Activated T-helper 9 cell treated with anti-CD3 and anti-CD28 coated beads, Interleukin-2, amount 50 U/mL, for 16 hours (primary cell): ENCODE results near the gene NTSR1.

Source experiments
- DNase-seq: peaks from one replicate; pipeline ENCODE4 v3.0.0-alpha.2; 2020; ENCODE audit warnings: low read depth

NTSR1 gene

GRCh38 chr20:62726276-62726675 is 17.6 kb downstream of the NTSR1 start:
- no peak for DNase-seq

- no peak for DNase-seq
Observed at GRCh38 chr20:62726716-62727583, 18.3 kb downstream of the NTSR1 start.

GRCh38 chr20:62727584-62728027 is 19.0 kb downstream of the NTSR1 start:
- DNase-seq, result no peak

- DNase-seq, result no peak
Observed at GRCh38 chr20:62728028-62728780, 19.6 kb downstream of the NTSR1 start.

GRCh38 chr20:62728781-62729300 is 20.2 kb downstream of the NTSR1 start:
- no peak for DNase-seq

GRCh38 chr20:62730481-62730880 is 21.8 kb downstream of the NTSR1 start:
- DNase-seq, result no peak

- no peak for DNase-seq
Observed at GRCh38 chr20:62732031-62732760, 23.6 kb downstream of the NTSR1 start.

- DNase-seq, result no peak
Observed at GRCh38 chr20:62732842-62733525, 24.3 kb downstream of the NTSR1 start.

GRCh38 chr20:62733526-62733842 is 24.8 kb downstream of the NTSR1 start:
- no peak for DNase-seq

- DNase-seq, result no peak
Observed at GRCh38 chr20:62733891-62734290, 25.3 kb downstream of the NTSR1 start.

- DNase-seq, result no peak
Observed at GRCh38 chr20:62734326-62734725, 25.7 kb downstream of the NTSR1 start.

- DNase-seq, result no peak
Observed at GRCh38 chr20:62734881-62735280, 26.2 kb downstream of the NTSR1 start.

GRCh38 chr20:62735331-62735821 is 26.7 kb downstream of the NTSR1 start:
- no peak for DNase-seq

GRCh38 chr20:62736026-62736406 is 27.4 kb downstream of the NTSR1 start:
- DNase-seq, result no peak

- no peak for DNase-seq
Observed at GRCh38 chr20:62736407-62737071, 27.9 kb downstream of the NTSR1 start.

- no peak for DNase-seq
Observed at GRCh38 chr20:62737271-62737811, 28.7 kb downstream of the NTSR1 start.

GRCh38 chr20:62738025-62738881 is 29.6 kb downstream of the NTSR1 start:
- no peak for DNase-seq

- DNase-seq, result no peak
Observed at GRCh38 chr20:62739067-62739466, 30.4 kb downstream of the NTSR1 start.

GRCh38 chr20:62739581-62740285 is 31.1 kb downstream of the NTSR1 start:
- DNase-seq, result no peak
